Measurements from ENCODE around the gene PLEK. TPM values are rescaled to one million over a fixed set of nuclear protein-coding genes. Genes with fewer than 3 reads are reported as not detected.

Gene PLEK
- total and polyA plus RNA-seq, 4 donors = 2.6 to 40.6 (median 4.6) TPM

DNA sequence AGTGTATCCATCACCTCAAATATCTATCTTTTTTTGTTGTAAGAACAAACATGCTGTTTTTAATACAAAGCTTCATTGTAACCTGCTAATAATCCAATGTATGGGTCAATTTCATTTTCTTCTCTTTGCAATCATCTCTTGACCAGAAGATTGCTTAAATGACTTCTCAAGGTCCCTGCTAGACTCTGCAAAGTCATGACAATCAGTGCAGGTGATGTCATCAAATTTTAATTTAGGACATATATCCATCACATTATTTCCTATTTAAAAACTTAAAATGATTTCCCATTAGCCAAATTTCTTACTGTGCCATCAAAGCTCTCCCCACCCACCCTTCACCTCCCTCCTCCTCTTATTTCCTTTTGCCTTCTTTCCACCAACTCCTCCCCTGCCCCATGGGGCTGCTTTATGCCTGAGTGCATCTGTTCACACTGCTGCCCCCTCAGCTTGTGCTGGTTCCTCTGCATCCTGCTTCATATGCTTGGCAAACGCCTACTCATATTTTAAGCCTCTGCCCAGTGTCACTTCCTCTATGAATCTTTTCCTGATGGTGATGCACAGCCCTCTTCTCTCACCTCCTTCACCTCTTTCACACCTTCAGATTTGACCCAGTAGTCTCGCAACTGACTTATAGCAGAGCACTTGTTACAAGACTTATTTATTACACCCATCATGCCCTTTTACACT, 20.3 kb downstream of the PLEK start:
- DNase-seq (ENCODE audit: low spot score) = no peak
- H3K27ac ChIP-seq (ENCODE audit: low read depth in 1 of 2, low read length in 2 of 2) = no peak overlapping the region
- 75% methylated on average over 2 of the region's 2 CpGs for WGBS
- TF ChIP-seq, protein P1, sequence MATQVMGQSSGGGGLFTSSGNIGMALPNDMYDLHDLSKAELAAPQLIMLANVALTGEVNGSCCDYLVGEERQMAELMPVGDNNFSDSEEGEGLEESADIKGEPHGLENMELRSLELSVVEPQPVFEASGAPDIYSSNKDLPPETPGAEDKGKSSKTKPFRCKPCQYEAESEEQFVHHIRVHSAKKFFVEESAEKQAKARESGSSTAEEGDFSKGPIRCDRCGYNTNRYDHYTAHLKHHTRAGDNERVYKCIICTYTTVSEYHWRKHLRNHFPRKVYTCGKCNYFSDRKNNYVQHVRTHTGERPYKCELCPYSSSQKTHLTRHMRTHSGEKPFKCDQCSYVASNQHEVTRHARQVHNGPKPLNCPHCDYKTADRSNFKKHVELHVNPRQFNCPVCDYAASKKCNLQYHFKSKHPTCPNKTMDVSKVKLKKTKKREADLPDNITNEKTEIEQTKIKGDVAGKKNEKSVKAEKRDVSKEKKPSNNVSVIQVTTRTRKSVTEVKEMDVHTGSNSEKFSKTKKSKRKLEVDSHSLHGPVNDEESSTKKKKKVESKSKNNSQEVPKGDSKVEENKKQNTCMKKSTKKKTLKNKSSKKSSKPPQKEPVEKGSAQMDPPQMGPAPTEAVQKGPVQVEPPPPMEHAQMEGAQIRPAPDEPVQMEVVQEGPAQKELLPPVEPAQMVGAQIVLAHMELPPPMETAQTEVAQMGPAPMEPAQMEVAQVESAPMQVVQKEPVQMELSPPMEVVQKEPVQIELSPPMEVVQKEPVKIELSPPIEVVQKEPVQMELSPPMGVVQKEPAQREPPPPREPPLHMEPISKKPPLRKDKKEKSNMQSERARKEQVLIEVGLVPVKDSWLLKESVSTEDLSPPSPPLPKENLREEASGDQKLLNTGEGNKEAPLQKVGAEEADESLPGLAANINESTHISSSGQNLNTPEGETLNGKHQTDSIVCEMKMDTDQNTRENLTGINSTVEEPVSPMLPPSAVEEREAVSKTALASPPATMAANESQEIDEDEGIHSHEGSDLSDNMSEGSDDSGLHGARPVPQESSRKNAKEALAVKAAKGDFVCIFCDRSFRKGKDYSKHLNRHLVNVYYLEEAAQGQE (IDR thresholded peaks at IDR 0.05) = no peak
- TF ChIP-seq TAF1 (conservative IDR thresholded peaks at IDR 0.05) (no peak), RXRA (IDR thresholded peaks at IDR 0.05) (no peak), RAD21 (IDR thresholded peaks at IDR 0.05) (no peak), HNF4G (IDR thresholded peaks at IDR 0.05) (no peak), GABPA (IDR thresholded peaks at IDR 0.05 in 1 of 2, conservative IDR thresholded peaks at IDR 0.05 in 1 of 2) (no peak), FOXA2 (IDR thresholded peaks at IDR 0.05) (no peak), SP1 (IDR thresholded peaks at IDR 0.05) (no peak), FOXA1 (IDR thresholded peaks at IDR 0.05) (no peak), YY1 (IDR thresholded peaks at IDR 0.05) (no peak)
- TF ChIP-seq, protein P2, sequence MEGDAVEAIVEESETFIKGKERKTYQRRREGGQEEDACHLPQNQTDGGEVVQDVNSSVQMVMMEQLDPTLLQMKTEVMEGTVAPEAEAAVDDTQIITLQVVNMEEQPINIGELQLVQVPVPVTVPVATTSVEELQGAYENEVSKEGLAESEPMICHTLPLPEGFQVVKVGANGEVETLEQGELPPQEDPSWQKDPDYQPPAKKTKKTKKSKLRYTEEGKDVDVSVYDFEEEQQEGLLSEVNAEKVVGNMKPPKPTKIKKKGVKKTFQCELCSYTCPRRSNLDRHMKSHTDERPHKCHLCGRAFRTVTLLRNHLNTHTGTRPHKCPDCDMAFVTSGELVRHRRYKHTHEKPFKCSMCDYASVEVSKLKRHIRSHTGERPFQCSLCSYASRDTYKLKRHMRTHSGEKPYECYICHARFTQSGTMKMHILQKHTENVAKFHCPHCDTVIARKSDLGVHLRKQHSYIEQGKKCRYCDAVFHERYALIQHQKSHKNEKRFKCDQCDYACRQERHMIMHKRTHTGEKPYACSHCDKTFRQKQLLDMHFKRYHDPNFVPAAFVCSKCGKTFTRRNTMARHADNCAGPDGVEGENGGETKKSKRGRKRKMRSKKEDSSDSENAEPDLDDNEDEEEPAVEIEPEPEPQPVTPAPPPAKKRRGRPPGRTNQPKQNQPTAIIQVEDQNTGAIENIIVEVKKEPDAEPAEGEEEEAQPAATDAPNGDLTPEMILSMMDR (IDR thresholded peaks at IDR 0.05; ENCODE audit: low read depth, low read length, missing input control) = no peak
- no peak overlapping the region for H3K4me3 ChIP-seq (ENCODE audit: low read depth in 1 of 3, low read length in 3 of 3)
- no peak overlapping the region for H3K9ac ChIP-seq (ENCODE audit: low read depth in 1 of 2, low read length in 2 of 2)
- H3K36me3 ChIP-seq (ENCODE audit: control insufficient read depth in 4 of 4, insufficient read depth in 3 of 4, low read depth in 1 of 4, low read length in 3 of 4) = no peaks in the 10 kb centered on the region
- H3K4me1 ChIP-seq (ENCODE audit: control insufficient read depth in 4 of 4, insufficient read depth in 4 of 4, low read length in 3 of 4) = no peaks in the 10 kb centered on the region
- no peaks in the 10 kb centered on the region for H3K27me3 ChIP-seq (ENCODE audit: control insufficient read depth in 4 of 4, insufficient read depth in 4 of 4, low read length in 3 of 4)
- H3K9me3 ChIP-seq (ENCODE audit: control insufficient read depth in 4 of 4, low read length in 3 of 4) = no peaks in the 10 kb centered on the region

DNA sequence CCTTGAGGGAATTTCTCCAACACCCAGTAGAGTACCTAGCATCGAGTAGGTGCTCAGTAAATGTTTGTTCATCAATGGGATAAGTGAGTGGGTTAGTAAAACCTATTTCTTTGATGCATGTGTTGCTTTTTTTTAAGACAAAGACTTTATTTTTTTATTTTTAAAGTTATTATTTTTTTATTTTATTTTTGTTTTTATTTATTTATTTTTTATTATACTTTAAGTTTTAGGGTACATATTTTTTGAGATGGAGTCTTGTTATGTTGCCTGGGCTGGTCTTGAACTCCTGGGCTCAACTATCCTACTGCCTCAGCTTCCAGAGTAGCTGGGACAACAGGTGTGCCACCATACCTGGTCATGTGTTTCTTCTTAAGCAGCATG, 20.8 kb downstream of the PLEK start:
- Histone ChIP-seq H3K9ac (ENCODE audit: low read depth in 1 of 2, low read length in 2 of 2) (no peak overlapping the region), H3K27ac (ENCODE audit: low read depth in 1 of 2, low read length in 2 of 2) (no peak overlapping the region), H3K4me1 (ENCODE audit: control insufficient read depth in 4 of 4, insufficient read depth in 4 of 4, low read length in 3 of 4) (no peaks in the 10 kb centered on the region), H3K27me3 (ENCODE audit: control insufficient read depth in 4 of 4, insufficient read depth in 4 of 4, low read length in 3 of 4) (no peaks in the 10 kb centered on the region), H3K36me3 (ENCODE audit: control insufficient read depth in 4 of 4, insufficient read depth in 3 of 4, low read depth in 1 of 4, low read length in 3 of 4) (no peaks in the 10 kb centered on the region), H3K9me3 (ENCODE audit: control insufficient read depth in 4 of 4, low read length in 3 of 4) (no peaks in the 10 kb centered on the region), H3K4me3 (ENCODE audit: low read depth in 1 of 3, low read length in 3 of 3) (no peak overlapping the region)
- TF ChIP-seq RAD21 (IDR thresholded peaks at IDR 0.05) (no peak), SP1 (IDR thresholded peaks at IDR 0.05) (no peak), YY1 (IDR thresholded peaks at IDR 0.05) (no peak), HNF4G (IDR thresholded peaks at IDR 0.05) (no peak)
- TF ChIP-seq, protein P3, sequence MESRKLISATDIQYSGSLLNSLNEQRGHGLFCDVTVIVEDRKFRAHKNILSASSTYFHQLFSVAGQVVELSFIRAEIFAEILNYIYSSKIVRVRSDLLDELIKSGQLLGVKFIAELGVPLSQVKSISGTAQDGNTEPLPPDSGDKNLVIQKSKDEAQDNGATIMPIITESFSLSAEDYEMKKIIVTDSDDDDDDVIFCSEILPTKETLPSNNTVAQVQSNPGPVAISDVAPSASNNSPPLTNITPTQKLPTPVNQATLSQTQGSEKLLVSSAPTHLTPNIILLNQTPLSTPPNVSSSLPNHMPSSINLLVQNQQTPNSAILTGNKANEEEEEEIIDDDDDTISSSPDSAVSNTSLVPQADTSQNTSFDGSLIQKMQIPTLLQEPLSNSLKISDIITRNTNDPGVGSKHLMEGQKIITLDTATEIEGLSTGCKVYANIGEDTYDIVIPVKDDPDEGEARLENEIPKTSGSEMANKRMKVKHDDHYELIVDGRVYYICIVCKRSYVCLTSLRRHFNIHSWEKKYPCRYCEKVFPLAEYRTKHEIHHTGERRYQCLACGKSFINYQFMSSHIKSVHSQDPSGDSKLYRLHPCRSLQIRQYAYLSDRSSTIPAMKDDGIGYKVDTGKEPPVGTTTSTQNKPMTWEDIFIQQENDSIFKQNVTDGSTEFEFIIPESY (IDR thresholded peaks at IDR 0.05) = no peak
- 87% methylated on average over 1 of the region's 1 CpG for WGBS
- no peak for DNase-seq (ENCODE audit: low spot score)
